Common myeloid progenitor, CD34-positive (primary cell): Measurements from ENCODE around the gene TMOD2.

Experiments
- CTCF ChIA-PET: fragments of 350-600 bp; sonication (Branson Sonifier 250); formaldehyde crosslinking; loops from one replicate; lab custom pipeline; 2021; ENCODE audit warnings: antibody characterized with exemption; lab: Charles Lee
- POLR2A ChIA-PET: fragments of 350-600 bp; sonication (Branson Sonifier 250); formaldehyde crosslinking; loops from one replicate; lab custom pipeline; 2021; ENCODE audit warnings: antibody characterized with exemption; lab: Charles Lee
- DNase-seq, 3 donors: peaks; one replicate each; pipeline versions ENCODE4 v3.0.0 to v3.0.0-alpha.2; 2013
- H3K27ac ChIP-seq, 2 experiments: 1 replicate in 1 of 2; 2 replicates in 1 of 2; pipeline ENCODE4 v1.7.0; 2013; ENCODE audit warnings: inconsistent platforms in 2 of 2, low read length in 2 of 2, mild to moderate bottlenecking in 2 of 2, low read depth in 1 of 2, moderate library complexity in 1 of 2; ENCODE audit not compliant: severe bottlenecking in 2 of 2, insufficient read depth in 1 of 2, poor library complexity in 1 of 2
- H3K27me3 ChIP-seq, 5 experiments: replicated peaks in 2 of 5; 1 replicate in 3 of 5; 2 replicates in 2 of 5; pipeline versions ENCODE4 v1.6.1 to v1.7.0; 2013; ENCODE audit warnings: low read length in 4 of 5, mild to moderate bottlenecking in 2 of 5, moderate library complexity in 2 of 5, inconsistent platforms in 1 of 5; ENCODE audit not compliant: insufficient read depth in 5 of 5, control insufficient read depth in 4 of 5
- H3K36me3 ChIP-seq, 4 experiments: 1 replicate in 2 of 4; 2 replicates in 2 of 4; pipeline versions ENCODE4 v1.6.1 to v1.7.0; 2013; ENCODE audit warnings: low read length in 3 of 4, control low read depth in 1 of 4, mild to moderate bottlenecking in 1 of 4; ENCODE audit not compliant: control insufficient read depth in 4 of 4, insufficient read depth in 4 of 4
- H3K4me1 ChIP-seq, 4 experiments: 1 replicate in 3 of 4; 2 replicates in 1 of 4; pipeline versions ENCODE4 v1.6.1 to v1.7.1; 2013; ENCODE audit warnings: low read length in 3 of 4, mild to moderate bottlenecking in 3 of 4, control low read depth in 1 of 4, inconsistent platforms in 1 of 4, moderate library complexity in 1 of 4; ENCODE audit not compliant: control insufficient read depth in 4 of 4, insufficient read depth in 4 of 4; ENCODE audit errors: control extremely low read depth in 1 of 4
- H3K4me3 ChIP-seq, 7 experiments: 1 replicate in 4 of 7; 2 replicates in 3 of 7; pipeline versions ENCODE4 v1.5.1 to v1.7.0; 2013; ENCODE audit warnings: mild to moderate bottlenecking in 7 of 7, low read length in 6 of 7, moderate library complexity in 6 of 7, inconsistent platforms in 2 of 7, low read depth in 2 of 7, control low read depth in 1 of 7; ENCODE audit not compliant: insufficient read depth in 4 of 7, control insufficient read depth in 1 of 7; ENCODE audit errors: extremely low read depth in 1 of 7
- H3K9me3 ChIP-seq, 5 experiments: 1 replicate in 4 of 5; 2 replicates in 1 of 5; pipeline versions ENCODE4 v1.6.1 to v1.7.1; 2013; ENCODE audit warnings: low read length in 4 of 5, mild to moderate bottlenecking in 2 of 5, inconsistent platforms in 1 of 5, low read depth in 1 of 5, moderate library complexity in 1 of 5; ENCODE audit not compliant: control insufficient read depth in 4 of 5, insufficient read depth in 2 of 5; ENCODE audit errors: control extremely low read depth in 1 of 5
- WGBS: methylation state at CpG from one replicate; pipeline ENCODE4 v1.1.5; 2013; ENCODE audit not compliant: insufficient coverage; 5-methylcytosine and 5-hydroxymethylcytosine counted together

TMOD2 gene

GRCh38 chr15:51714162-51714561, 37.2 kb upstream of the TMOD2 start:
- POLR2A ChIA-PET, result no interaction called here
- Histone ChIP-seq H3K27me3 (no peaks in the 10 kb centered on the region), H3K4me1 (no peaks in the 10 kb centered on the region), H3K36me3 (peaks cover 0 to 2% (median 0%) of the 10 kb centered on the region in 4 experiments), H3K27ac (no peak overlapping the region), H3K4me3 (no peak overlapping the region), H3K9me3 (peaks cover 0 to 1% (median 0%) of the 10 kb centered on the region in 5 experiments)
- CTCF ChIA-PET, result no interaction called here
- DNase-seq, result no peak
- WGBS, result 100% methylated on average over 1 of the region's 1 CpG

- H3K4me1 ChIP-seq, result no peaks in the 10 kb centered on the region
- H3K4me3 ChIP-seq, result no peak overlapping the region
- peaks cover 0 to 5% (median 0%) of the 10 kb centered on the region in 4 experiments for H3K36me3 ChIP-seq
- peaks cover 0 to 1% (median 0%) of the 10 kb centered on the region in 5 experiments for H3K9me3 ChIP-seq
- CTCF ChIA-PET, result no interaction called here
- no peak for DNase-seq
- H3K27me3 ChIP-seq, result no peaks in the 10 kb centered on the region
- no peak overlapping the region for H3K27ac ChIP-seq
- WGBS, result 100% methylated on average over 1 of the region's 1 CpG
- POLR2A ChIA-PET, result interaction anchor here (0.8 kb wide), 1 partner anchor 237 kb away, joined by 3 read pairs; no protein-coding TSS in a partner anchor
These were observed 36.5 kb upstream of the TMOD2 start for GRCh38 chr15:51714911-51715310.

GRCh38 chr15:51718219-51718618, 33.2 kb upstream of the TMOD2 start:
- Histone ChIP-seq H3K27me3 (no peaks in the 10 kb centered on the region), H3K27ac (no peak overlapping the region), H3K4me3 (no peak overlapping the region), H3K9me3 (no peaks in the 10 kb centered on the region), H3K36me3 (peaks cover 11 to 23% (median 13%) of the 10 kb centered on the region in 4 experiments), H3K4me1 (no peaks in the 10 kb centered on the region)
- 100% methylated on average over 2 of the region's 4 CpGs for WGBS
- no peak for DNase-seq
- ChIA-PET POLR2A (no interaction called here), CTCF (interaction anchor here (1.0 kb wide), 1 partner anchor 18 kb away, joined by 3 read pairs; no protein-coding TSS in a partner anchor)

DNA sequence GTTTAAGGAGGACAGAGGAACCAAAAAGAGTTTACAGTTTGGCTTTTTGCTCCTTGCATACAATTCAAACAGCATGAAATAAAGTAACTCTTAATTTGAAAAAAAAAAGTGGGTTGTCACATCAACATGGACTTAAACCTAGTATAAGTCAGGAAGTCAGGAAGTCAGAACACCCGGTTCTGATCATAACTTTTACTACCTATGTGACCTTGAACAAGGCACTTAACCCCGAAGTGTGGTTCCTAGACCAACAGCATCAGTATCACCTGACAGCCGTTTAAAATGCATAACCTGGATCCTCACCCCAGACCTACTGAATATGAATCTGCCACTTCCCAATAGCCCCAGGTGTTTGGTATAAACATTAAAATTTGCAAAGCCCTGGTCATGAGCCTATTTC, 32.7 kb upstream of the TMOD2 start:
- H3K27ac ChIP-seq, result no peak overlapping the region
- ChIA-PET CTCF (interaction anchor here (1.0 to 1.4 kb wide), 2 partner anchors 8 to 18 kb away, joined by 3 read pairs; no protein-coding TSS in a partner anchor), POLR2A (no interaction called here)
- 85% methylated on average over 2 of the region's 3 CpGs for WGBS
- no peaks in the 10 kb centered on the region for H3K9me3 ChIP-seq
- no peaks in the 10 kb centered on the region for H3K27me3 ChIP-seq
- H3K4me3 ChIP-seq, result no peak overlapping the region
- no peak for DNase-seq
- peaks cover 0 to under 1% (median 0%) of the 10 kb centered on the region in 4 experiments for H3K4me1 ChIP-seq
- H3K36me3 ChIP-seq, result peaks cover 11 to 25% (median 13%) of the 10 kb centered on the region in 4 experiments

DNA sequence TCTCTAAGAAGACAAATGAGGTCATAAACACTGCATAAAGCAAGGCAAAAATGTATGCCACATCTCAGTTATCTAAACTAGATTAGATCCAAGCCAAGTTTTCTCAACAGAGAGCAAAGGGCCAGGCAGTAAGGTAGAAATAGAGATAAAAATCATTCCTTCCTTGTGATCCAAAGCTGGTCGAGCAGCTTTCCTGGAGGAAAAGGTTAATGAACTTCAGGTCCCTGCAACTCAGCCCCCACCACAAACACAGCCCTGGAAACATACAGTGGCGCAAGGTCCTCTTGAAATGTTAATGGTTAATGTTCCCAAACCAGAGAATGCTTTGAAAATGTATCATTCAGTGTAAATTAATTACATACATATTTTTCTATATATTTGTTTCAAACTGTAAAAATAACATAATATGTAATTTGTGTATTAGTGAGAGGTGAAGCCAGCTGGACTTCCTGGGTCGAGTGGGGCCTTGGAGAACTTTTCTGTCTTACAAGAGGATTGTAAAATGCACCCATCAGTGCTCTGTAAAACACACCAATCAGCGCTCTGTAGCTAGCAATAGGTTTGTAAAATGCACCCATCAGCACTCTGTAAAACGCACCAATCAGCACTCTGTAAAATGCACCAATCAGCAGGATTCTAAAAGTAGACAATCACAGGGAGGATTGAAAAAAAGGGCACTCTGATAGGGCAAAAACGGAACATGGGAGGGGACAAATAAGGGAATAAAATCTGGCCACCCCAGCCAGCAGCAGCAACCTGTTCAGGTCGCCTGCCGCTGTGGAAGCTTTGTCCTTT, 31.0 kb upstream of the TMOD2 start:
- POLR2A ChIA-PET, result interaction anchor here (0.6 kb wide), 1 partner anchor 480 kb away, joined by 3 read pairs; no protein-coding TSS in a partner anchor
- H3K4me1 ChIP-seq, result peaks cover 3 to 17% (median 9%) of the 10 kb centered on the region in 4 experiments
- no peak overlapping the region for H3K27ac ChIP-seq
- no peak overlapping the region for H3K4me3 ChIP-seq
- 93% methylated on average over 7 of the region's 8 CpGs for WGBS
- H3K27me3 ChIP-seq, result no peaks in the 10 kb centered on the region
- CTCF ChIA-PET, result interaction anchor here (1.0 to 1.4 kb wide), 3 partner anchors 10 to 37 kb away, joined by 3 read pairs; no protein-coding TSS in a partner anchor
- peaks cover 14 to 25% (median 15%) of the 10 kb centered on the region in 4 experiments for H3K36me3 ChIP-seq
- no peak for DNase-seq
- H3K9me3 ChIP-seq, result no peaks in the 10 kb centered on the region

DNA sequence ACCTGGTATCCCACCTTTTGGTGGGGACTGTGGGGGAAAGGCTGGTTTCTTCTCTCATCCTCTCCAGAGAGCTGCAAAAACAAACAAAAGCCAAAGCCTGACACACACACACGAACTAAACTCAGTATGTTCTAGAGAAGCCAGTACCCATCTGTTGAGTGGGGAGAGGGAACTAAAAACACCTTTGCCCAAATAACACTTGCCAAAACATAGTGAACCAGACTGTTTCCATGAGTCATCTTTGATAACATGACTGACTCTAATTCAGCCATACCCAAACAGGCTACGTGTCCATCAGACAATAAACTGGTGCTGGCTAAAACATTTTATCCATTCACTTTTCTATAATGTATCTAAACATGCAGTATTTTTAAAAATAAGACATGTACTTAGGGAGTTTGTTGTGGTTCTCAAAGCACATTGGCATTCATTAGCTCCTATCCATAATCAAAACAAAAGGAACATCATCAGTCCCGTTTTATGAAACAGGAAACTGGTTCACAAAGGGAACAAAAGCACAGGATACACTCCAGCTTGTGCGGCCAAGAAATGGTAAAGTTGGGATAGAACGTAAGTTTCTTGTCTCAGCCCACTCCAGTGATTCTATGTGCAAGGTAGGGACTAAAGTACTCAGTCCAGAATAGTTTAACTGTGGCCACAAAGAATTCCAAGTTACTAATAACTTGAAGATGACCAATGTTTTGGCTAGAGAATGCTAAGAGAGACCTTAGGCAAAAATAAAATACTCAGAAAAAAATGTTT, 30.0 kb upstream of the TMOD2 start:
- 60% methylated on average over 1 of the region's 5 CpGs for WGBS
- no peak for DNase-seq
- H3K4me3 ChIP-seq, result no peak overlapping the region
- peaks cover 8 to 24% (median 11%) of the 10 kb centered on the region in 4 experiments for H3K4me1 ChIP-seq
- POLR2A ChIA-PET, result interaction anchor here (1.0 kb wide), 1 partner anchor 11 kb away, joined by 5 read pairs; no protein-coding TSS in a partner anchor
- H3K36me3 ChIP-seq, result peaks cover 14 to 25% (median 15%) of the 10 kb centered on the region in 4 experiments
- H3K27ac ChIP-seq, result no peak overlapping the region
- CTCF ChIA-PET, result interaction anchor here (1.7 kb wide), 1 partner anchor 11 kb away, joined by 9 read pairs; no protein-coding TSS in a partner anchor
- H3K9me3 ChIP-seq, result no peaks in the 10 kb centered on the region
- H3K27me3 ChIP-seq, result no peaks in the 10 kb centered on the region
